ENCODE measurements around the gene ORM2.

The ORM2 gene

GRCh38 chr9:114374936-114375335 lies 45.3 kb downstream of the ORM2 start:
- H3K9ac ChIP-seq: no peak overlapping the region
- H3K79me2 ChIP-seq: no peaks in the 10 kb centered on the region
- no peaks in the 10 kb centered on the region for H3K27me3 ChIP-seq (ENCODE audit: control insufficient read depth, insufficient read depth, low read length)
- H3K36me3 ChIP-seq (ENCODE audit: control insufficient read depth, insufficient read depth, low read length): no peaks in the 10 kb centered on the region
- no peak overlapping the region for H2AFZ ChIP-seq
- H3K27ac ChIP-seq: no peak overlapping the region
- no peak overlapping the region for H3K4me3 ChIP-seq (ENCODE audit: low read depth, low read length)
- H3K4me2 ChIP-seq (ENCODE audit: low read length): no peak overlapping the region
- no peaks in the 10 kb centered on the region for H3K4me1 ChIP-seq
- H3K9me3 ChIP-seq (ENCODE audit: control insufficient read depth, low read length): no peaks in the 10 kb centered on the region
- no peak for TF ChIP-seq CTCF (IDR thresholded peaks at IDR 0.05)

- Histone ChIP-seq H3K4me2 (ENCODE audit: low read length) (no peak overlapping the region), H3K79me2 (no peaks in the 10 kb centered on the region), H3K4me1 (no peaks in the 10 kb centered on the region), H3K36me3 (ENCODE audit: control insufficient read depth, insufficient read depth, low read length) (no peaks in the 10 kb centered on the region), H2AFZ (no peak overlapping the region), H3K27ac (no peak overlapping the region), H3K9ac (no peak overlapping the region), H3K4me3 (ENCODE audit: low read depth, low read length) (no peak overlapping the region), H3K9me3 (ENCODE audit: control insufficient read depth, low read length) (no peaks in the 10 kb centered on the region), H3K27me3 (ENCODE audit: control insufficient read depth, insufficient read depth, low read length) (no peaks in the 10 kb centered on the region)
- no peak for TF ChIP-seq CTCF (IDR thresholded peaks at IDR 0.05)
Measured at GRCh38 chr9:114375386-114376175, 45.9 kb downstream of the ORM2 start.

- Histone ChIP-seq H3K4me1 (no peaks in the 10 kb centered on the region), H3K9ac (no peak overlapping the region), H3K27me3 (ENCODE audit: control insufficient read depth, insufficient read depth, low read length) (no peaks in the 10 kb centered on the region), H3K27ac (no peak overlapping the region), H3K9me3 (ENCODE audit: control insufficient read depth, low read length) (no peaks in the 10 kb centered on the region), H2AFZ (no peak overlapping the region), H3K36me3 (ENCODE audit: control insufficient read depth, insufficient read depth, low read length) (no peaks in the 10 kb centered on the region), H3K4me2 (ENCODE audit: low read length) (no peak overlapping the region), H3K4me3 (ENCODE audit: low read depth, low read length) (no peak overlapping the region), H3K79me2 (no peaks in the 10 kb centered on the region)
- TF ChIP-seq CTCF (IDR thresholded peaks at IDR 0.05): no peak
Measured at GRCh38 chr9:114376586-114377445, 47.1 kb downstream of the ORM2 start.

- H3K9me3 ChIP-seq (ENCODE audit: control insufficient read depth, low read length): no peaks in the 10 kb centered on the region
- no peak overlapping the region for H2AFZ ChIP-seq
- H3K36me3 ChIP-seq (ENCODE audit: control insufficient read depth, insufficient read depth, low read length): no peaks in the 10 kb centered on the region
- H3K9ac ChIP-seq: no peak overlapping the region
- no peak overlapping the region for H3K4me3 ChIP-seq (ENCODE audit: low read depth, low read length)
- no peak overlapping the region for H3K27ac ChIP-seq
- no peaks in the 10 kb centered on the region for H3K27me3 ChIP-seq (ENCODE audit: control insufficient read depth, insufficient read depth, low read length)
- H3K4me2 ChIP-seq (ENCODE audit: low read length): no peak overlapping the region
- no peak for TF ChIP-seq CTCF (IDR thresholded peaks at IDR 0.05)
- H3K4me1 ChIP-seq: no peaks in the 10 kb centered on the region
- no peaks in the 10 kb centered on the region for H3K79me2 ChIP-seq
Measured at GRCh38 chr9:114378016-114378415, 48.3 kb downstream of the ORM2 start.
